ENCODE data around the gene ZSWIM3.
A peak's percentile ranks its signal among the peaks of the same experiment; 100 is the strongest.
"Not testable (repeated sequence)": the region's sequence is repeated elsewhere in the genome, so short reads cannot be mapped to it uniquely, and the experiment has no call there.

ZSWIM3 gene

DNA sequence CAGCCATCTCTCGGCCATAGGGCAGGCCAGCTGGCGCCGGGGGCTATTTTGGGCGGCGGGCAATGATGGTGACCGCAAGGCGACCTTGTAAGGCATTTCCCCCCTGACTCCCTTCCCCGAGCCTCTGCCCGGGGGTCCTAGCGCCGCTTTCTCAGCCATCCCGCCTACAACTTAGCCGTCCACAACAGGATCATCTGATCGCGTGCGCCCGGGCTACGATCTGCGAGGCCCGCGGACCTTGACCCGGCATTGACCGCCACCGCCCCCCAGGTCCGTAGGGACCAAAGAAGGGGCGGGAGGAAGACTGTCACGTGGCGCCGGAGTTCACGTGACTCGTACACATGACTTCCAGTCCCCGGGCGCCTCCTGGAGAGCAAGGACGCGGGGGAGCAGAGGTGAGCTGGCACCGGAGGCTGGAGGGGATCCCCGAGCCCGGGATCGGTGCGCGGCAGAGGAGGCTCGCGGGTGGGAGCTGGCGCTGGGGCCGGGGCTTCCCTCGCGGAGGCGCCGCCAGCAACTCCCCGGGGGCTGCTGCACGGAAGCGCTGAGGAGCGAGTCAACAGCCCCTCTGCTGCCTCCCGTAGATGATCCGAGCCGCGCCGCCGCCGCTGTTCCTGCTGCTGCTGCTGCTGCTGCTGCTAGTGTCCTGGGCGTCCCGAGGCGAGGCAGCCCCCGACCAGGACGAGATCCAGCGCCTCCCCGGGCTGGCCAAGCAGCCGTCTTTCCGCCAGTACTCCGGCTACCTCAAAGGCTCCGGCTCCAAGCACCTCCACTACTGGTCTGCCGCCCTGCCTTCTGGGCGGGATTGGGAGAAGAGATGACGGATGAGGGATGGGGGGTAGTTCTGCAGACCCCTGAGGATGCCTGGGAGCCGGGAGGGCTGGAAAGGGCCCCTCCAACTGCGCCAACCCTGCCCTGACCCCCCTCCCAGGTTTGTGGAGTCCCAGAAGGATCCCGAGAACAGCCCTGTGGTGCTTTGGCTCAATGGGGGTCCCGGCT lies 33.9 kb downstream of the ZSWIM3 start, which contains the start of the genes CTSA and NEURL2:
TSS of gene CTSA (plus strand) at position 351 of the 999 bp plus-strand sequence. CDS start at position 585, 234 bp downstream.
TSS of gene NEURL2 (minus strand) at position 224 of the 999 bp plus-strand sequence. CDS start at position 7, 217 bp downstream.
- DNase-seq, result peak; percentile 78

DNA sequence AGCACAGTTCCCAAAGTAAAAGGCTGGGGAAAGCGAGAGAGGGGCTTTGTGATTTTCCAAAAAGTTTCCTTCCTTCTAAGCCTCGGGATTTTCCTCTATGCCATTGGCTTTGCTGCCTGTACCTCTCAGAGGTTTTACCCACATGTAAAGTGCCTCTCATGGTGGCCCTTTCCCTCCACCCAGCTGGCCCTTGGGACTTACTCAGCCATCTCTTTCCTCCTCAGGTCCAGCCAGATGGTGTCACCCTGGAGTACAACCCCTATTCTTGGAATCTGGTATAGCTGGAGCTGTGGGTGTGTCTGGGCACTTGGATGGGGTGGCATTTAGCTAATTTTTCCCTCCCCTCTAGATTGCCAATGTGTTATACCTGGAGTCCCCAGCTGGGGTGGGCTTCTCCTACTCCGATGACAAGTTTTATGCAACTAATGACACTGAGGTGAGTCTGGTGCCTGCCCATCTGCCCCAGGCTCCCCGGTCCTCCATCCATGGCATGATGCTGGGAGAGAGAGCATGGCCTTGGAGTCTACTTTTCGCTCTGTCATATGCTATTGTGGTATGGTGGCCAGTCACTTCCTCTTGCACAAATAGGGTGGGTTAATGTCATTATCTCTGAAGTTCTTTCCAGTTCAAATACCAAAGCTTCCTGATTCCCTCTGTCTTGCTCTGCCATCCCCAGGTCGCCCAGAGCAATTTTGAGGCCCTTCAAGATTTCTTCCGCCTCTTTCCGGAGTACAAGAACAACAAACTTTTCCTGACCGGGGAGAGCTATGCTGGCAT lies 34.8 kb downstream of the ZSWIM3 start:
- no peak for DNase-seq

DNA sequence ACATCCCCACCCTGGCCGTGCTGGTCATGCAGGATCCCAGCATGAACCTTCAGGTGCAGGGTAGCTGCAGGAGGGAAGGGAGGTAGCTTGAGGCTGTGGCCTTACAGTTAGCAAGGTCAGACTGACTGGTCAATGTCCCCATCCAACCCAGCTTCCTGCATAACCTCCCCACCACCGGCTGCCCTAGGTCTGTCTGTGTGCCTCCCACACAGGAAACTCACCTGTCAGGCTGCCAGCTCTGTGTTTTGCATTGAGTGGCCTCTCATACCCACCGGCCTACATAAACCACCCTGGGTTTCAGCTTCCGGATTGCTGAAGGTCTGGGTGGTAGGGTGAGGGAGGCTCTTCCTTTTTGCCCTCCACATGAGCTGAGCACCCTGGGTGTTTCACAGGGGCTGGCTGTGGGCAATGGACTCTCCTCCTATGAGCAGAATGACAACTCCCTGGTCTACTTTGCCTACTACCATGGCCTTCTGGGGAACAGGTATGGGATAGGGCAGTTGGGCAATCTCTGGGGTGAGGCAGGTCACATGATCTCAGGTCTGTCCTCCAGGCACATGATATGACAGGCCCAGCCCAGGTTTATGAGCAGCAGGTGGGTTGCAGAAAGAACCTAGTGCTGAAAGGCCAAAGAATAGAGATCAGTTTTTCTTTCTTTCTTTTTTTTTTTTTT lies 35.5 kb downstream of the ZSWIM3 start:
- no peak for DNase-seq

DNA sequence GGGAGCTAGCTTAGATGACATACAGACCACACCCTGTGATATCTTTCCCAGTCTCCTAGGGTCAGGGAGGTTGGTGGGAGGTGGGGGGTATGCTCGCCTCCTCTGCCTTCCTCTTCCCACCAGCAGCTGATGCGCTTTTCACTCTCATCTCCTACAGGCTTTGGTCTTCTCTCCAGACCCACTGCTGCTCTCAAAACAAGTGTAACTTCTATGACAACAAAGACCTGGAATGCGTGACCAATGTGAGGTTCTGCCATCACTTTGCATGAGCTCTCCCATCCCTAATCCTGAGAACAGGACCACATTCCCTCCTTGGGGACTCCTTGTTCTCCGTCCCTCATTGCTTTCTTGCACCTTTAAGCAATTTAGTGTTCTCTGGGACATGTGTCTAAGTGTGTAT lies 36.4 kb downstream of the ZSWIM3 start:
- DNase-seq, result no peak

DNA sequence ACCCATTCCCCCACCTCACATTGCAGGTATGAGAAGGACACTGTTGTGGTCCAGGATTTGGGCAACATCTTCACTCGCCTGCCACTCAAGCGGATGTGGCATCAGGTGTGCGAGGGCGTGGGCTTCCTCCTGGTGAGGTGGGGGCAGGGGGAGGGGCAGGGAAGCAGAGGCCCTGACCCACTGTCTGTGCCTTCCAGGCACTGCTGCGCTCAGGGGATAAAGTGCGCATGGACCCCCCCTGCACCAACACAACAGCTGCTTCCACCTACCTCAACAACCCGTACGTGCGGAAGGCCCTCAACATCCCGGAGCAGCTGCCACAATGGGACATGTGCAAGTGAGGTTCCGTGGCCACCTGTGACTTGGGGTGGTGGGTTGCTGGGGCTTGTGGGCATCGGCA lies 37.4 kb downstream of the ZSWIM3 start:
- no peak for DNase-seq

DNA sequence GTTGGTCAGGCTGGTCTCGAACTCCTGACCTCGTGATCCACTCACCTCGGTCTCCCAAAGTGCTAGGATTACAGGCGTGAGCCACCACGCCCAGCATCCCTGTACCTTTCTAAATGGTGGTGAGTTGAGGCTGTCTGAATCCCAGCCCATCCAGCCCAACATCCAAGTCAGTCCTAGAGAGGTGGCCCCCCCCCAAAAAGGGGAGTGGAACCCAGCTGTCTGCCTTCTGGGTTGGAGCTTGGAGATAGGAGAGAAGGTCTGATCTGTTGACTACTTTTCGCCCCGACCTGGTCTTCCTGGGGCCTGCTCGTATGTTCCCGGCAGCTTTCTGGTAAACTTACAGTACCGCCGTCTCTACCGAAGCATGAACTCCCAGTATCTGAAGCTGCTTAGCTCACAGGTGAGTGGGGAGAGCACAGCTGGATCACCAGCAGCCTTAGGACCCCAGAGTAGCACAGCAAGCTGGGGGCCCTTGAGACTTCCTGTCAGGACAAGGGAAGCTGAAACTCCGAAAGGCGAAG lies 39.3 kb downstream of the ZSWIM3 start:
- DNase-seq, result no peak

DNA sequence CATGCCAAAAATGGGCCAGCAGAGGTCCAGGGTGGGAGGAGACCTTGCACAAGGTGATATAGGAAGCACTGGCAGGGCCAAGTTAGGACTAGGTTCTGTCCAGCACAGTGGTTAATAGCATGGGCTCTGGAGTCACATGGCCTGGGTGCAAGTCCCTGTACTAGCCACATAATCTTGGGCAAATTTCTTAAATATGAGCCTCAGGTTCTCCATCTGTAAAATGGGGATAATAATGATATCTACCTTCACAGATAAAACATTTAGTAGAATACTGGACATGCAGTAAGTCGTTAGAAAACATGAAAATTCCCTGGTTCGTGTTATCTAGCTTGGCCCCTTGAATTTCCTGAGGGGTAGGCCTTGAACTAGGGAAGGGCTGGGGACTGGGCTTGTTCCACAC lies 39.9 kb downstream of the ZSWIM3 start:
- no peak for DNase-seq

DNA sequence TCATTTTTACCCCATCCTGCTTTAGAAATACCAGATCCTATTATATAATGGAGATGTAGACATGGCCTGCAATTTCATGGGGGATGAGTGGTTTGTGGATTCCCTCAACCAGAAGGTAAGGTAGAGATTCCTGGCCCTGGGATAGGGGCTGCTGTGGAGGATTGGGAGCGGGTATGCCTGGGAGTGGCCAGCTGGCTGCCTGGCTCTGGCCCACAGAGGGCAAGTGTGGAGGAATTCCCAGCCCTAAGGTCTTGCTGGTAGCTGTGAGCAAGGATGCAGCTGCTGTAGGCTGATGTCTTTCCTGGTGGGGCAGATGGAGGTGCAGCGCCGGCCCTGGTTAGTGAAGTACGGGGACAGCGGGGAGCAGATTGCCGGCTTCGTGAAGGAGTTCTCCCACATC lies 40.3 kb downstream of the ZSWIM3 start:
- DNase-seq, result no peak

DNA sequence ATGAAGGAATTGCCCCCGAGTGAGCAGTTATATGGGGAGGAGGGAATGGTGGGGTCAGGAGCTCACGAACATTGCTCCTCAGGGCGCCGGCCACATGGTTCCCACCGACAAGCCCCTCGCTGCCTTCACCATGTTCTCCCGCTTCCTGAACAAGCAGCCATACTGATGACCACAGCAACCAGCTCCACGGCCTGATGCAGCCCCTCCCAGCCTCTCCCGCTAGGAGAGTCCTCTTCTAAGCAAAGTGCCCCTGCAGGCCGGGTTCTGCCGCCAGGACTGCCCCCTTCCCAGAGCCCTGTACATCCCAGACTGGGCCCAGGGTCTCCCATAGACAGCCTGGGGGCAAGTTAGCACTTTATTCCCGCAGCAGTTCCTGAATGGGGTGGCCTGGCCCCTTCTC lies 40.9 kb downstream of the ZSWIM3 start:
- no peak for DNase-seq

DNA sequence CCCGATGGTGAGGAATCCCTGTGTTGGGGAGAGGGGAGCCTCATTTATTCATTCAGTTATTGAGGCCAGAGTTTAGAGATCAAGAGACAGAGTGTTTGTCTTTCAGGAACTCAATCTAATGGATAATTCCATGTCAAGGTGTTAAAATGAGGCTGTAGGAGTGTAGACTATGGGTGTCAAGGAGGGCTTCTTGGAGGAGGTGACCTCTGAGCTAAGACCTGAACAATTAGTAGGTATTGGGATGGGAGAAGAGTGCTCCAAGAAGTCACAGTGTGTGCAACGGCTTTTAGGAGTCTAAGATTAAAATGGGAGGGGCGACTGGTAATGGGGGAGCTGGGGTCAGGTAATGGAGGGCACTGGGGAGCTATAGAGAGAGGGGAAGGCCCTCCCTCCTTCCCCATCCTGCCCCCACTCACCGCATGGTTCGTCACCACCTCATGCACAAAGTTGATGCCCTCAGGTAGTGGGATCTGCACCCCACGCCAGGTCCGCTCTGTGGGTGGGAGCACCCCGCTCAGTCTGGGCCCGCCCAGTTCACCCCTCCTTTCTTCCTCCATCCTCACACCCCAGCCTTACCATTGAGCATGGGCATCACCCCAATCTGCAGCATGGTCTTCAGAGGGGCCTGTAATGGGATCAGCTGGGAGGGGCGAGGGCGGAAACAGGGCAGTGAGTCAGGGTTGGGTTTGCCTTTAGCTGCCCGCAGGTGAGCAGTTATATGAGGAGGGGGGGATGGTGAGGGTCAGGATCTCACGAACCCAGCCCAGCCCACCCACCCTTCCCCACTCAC lies 41.8 kb downstream of the ZSWIM3 start:
- no peak for DNase-seq

DNA sequence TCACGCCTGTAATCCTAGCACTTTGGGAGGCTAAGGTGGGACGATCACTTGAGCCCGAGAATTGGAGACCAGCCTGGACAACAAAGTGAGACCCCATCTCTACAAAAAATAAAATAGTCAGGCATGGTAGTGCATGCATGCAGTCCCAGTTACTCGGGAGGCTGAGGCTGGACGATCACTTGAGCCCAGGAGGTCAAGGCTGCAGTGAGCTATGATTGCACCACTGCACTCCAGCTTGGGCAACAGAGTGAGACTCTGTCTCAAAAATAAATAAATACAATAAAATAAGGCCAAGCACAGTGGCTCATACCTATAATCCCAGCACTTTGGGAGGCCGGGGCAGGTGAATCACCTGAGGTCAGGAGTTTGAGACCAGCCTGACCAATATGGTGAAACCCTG lies 43.9 kb downstream of the ZSWIM3 start:
- not testable (repeated sequence) for DNase-seq

DNA sequence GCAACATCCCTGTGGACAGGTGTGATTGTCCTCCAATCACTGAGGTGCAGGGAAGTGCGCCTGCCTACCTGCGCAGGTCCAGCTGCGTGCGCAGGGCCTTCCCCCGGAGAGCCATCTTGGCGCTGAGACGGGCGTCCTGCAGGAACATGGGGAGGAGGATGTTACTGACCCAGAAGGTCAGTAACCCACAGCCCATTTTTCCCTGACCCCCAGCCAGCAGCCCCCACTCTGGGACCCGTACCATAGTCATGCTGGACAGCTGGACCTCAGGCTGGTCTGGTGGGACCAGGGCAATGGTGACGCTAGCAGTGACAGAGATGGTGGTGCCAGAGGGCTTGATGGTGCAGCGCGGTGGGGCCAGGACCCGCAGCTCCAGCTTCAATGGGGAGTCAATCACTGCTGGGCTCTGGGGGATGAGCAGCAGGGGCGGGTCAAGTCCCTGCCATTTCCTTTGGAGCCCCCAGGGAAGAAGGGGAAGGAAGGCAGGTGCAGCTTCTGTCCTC lies 44.8 kb downstream of the ZSWIM3 start:
- DNase-seq, result no peak

DNA sequence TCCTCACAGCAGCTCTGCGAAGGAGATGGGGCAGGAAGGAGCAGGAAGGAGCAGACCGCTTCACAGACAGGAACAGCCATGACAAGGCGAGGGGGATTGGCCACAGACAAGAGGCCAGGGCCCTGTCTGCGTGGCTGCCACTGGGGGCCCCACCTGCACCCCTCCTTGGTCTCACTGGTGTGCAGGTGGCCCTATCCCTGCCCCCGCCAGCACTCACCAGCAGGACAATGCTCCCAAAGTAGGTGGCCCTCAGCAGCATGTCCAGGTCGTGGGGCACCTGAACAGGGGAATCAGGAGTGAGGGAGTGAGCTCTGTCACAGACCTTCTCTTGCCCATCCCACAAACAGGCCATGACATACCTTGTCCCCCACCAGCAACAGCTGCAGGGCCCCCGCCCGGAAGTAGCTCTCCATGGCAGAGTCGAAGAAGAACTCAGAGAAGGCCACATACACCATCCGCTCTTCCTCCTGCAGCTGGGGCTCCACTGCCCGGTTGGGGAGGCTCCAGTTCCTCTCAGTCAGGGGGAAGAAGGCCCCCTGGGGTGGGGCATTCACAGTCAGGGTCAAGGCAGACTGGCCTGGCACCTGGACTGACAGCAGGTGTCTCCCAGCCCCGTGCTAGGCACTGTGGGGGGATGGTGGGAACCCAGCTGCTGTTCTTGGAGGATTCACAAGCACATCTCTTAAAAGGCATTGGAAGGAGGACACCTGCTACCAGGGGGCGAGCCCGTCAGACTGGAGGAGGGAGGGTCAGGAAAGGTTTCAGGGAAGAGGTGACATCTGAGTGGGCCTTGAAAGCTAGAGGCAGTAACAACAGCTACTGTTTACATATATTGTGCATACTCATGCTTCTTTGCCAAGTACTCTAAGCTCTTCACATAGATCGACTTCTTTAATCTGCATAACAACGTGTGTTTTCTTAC lies 47.4 kb downstream of the ZSWIM3 start:
- no peak for DNase-seq

DNA sequence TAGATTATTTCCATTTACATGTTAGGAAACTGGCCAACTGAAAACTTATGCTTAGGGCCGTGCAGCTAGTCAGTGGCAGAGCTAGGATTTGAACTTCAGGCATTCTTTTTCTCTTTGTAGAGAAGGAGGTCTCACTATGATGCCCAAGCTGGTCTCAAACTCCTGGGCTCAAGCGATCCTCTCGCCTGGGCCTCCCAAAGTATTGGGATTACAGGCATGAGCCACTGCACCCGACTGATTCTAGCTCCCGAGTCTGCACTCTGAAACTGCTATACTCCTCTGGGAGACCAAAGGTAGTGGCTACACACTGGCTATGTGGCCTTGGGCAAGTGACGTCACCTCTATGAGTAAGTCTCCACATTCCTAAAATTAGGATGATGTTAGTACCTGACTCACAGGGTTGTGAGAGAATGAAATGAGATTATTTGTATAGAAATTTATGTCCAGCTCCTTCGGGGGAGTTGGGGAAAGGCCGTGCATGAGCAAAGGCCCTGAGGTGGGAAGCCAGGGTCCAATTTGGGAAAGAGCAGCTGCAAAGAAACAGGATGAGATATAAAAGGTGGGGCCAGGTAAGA lies 48.2 kb downstream of the ZSWIM3 start:
- DNase-seq, result no peak

DNA sequence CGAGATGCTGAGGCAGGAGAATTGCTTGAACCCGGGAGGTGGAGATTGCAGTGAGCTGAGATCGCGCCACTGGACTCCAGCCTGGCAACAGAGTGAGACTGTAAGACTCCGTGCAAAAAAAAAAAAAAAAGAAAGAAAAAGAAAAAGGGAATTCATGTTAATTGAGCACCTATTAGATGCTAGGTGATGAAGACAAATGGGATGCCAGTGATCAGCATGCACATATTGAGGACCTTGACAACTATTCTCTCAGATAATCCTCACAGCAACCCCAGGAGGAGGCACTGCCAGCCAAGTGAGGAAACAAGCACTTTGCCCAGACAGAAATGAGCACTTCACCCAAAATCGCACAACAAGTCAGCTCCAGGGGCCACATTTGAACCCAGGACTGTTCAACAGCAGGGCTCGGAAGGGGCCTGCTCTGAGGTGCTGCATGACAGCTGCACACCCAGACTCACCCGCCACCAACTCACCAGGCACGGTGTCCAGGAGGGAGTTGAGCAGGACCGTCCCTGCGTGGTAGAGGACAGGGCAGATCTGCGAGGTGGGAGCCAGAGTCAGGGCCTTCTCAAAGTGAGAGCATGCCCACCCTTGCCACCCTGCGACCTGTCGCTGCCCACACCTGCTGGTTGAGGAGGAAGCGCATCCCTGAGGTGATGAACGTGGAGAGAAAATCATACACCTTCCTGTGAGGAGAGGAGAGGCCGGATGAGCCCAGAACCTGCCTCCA lies 50.0 kb downstream of the ZSWIM3 start:
- no peak for DNase-seq

DNA sequence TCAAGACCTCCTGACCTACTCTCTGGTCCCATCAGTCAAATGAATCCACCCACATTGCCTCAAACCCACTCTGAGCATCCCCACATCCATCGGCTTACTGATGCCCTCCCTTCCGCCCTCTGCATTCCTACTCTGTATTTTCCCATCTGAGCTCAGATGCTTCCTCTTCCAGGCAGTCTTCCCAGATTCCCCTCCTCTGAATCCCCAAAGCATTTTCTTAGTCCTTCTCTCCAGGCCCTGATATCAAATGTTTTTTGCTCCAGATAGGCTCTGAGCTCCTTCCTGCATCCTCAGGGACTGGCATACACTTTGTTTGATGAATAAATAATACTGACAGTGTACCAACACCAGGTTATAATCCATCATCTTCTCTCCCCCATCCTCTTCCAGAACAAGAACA lies 50.7 kb downstream of the ZSWIM3 start:
- no peak for DNase-seq

DNA sequence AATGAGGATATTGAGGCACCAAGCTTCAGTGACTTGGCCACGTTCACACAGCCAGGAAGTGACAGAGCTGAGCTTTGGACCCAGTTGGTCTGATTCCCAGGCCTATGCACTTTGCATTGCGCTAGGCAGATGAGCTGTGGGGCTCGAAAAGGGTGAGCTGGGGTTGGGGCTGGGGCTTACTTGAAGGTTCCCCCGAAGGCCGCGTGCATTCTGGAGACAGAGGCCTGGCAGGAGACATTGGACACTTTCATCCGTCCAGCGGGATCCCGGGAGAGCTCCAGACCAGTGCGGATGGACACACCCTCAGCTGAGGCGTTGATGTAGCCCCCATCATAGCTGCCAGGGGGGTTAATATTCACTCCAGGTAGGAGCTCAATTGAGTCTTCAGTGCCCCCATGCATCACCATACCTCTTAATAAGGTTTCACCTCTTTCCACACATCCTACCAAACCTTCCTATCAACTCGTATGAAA lies 52.0 kb downstream of the ZSWIM3 start:
- DNase-seq, result no peak

DNA sequence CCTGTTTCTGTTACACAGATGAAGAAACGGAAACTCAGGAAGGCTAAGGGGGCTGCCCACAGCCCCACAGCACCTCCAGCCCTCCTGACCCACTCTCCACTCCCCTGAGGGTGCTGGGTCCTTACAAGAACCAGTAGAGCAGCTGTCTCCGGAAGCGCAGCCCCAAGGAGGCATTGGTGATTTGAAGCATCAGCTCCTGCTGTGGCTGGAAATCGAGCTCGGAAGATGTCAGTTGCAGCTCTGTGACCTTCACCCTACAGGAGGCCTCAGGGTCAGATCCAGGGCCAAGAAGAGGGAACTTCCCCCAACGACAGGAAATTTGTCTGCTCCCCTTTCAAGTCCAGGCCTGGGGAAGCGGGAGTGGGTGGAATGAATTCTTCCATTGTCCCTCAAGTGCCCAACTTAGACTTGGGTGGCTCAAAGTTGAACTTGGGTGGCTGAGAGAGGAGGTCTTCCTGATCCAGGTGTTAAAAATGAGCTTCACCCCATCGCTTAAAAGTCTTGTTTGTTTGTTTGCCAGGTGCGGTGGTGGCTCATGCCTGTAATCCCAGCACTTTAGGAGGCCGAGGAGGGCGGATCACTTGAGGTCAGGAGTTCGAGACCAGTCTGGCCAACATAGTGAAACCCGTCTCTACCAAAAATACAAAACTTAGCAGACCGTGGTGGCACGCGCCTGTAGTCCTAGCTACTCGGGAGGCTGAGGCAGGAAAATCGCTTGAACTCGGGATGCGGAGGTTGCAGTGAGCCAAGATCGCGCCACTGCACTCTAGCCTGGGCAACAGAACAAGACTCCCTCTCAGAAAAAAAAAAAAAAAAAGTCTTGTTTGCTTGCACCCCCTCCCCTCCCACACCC lies 52.6 kb downstream of the ZSWIM3 start:
- no peak for DNase-seq

Data from stimulated activated CD4-positive, alpha-beta T cell treated with anti-CD3 and anti-CD28 coated beads, Interleukin-2, amount 100 ng/mL, for 48 hours (primary cell).